Measurements from ENCODE around the gene CDHR3. TPM values are rescaled to one million over a fixed set of nuclear protein-coding genes. Genes with fewer than 3 reads are reported as not detected.
"Not testable (repeated sequence)": the region's sequence is repeated elsewhere in the genome, so short reads cannot be mapped to it uniquely, and the experiment has no call there.

CDHR3 gene
- total RNA-seq, 2 experiments from 2014 or later, result 2.7 to 3.7 TPM

DNA sequence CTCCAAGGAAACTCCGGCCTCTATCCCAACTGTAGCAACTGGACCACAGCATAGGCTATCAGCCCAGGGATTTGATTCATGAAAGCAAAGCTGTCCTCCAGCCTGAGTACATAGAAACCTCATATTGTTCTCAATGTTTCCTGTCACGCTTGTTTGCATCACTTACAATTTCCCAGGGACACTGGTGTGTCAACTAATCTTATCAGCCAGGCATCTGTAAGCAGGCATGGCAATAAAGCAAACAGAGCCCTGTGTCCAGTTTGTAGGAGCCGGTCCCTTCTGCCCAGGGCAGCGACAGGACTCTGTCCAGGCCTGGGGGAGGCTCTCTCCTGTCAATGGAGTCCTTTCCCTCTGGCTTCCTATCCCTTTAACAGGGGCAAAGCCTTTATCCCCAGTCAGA is 23.0 kb upstream of the CDHR3 start:
- no peaks in the 10 kb centered on the region for H3K27me3 Mint-ChIP-seq
- peaks cover 2% of the 10 kb centered on the region for H3K9me3 Mint-ChIP-seq
- no peak for DNase-seq
- H3K4me1 Mint-ChIP-seq, result no peaks in the 10 kb centered on the region
- H3K36me3 Mint-ChIP-seq (ENCODE audit: low read depth), result no peaks in the 10 kb centered on the region
- H3K27ac Mint-ChIP-seq, result no peak overlapping the region
- POLR2A ChIA-PET, result no interaction called here
- CTCF ChIA-PET, result no interaction called here
- H3K4me3 Mint-ChIP-seq, result no peak overlapping the region

DNA sequence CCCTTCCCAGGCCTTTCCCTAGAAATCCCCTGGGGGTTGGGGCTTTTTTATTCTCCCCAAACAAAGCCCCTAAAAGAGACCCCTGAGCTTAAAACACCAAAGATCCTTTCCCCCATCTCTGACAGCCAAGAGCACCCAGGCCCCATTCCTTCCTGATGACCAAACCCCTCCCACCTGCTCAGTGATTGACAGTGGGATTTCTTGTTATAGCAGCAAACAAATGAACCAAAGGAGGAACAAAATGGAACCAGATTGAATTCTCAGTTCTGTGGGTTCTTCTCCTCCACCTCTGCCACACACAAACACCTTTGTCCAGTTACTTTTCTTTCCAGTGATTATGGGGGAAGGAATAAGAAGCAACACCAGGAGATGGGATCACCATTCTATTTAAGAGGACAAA is 21.5 kb upstream of the CDHR3 start:
- ChIA-PET POLR2A (no interaction called here), CTCF (no interaction called here)
- DNase-seq, result no peak
- Mint-ChIP-seq H3K36me3 (ENCODE audit: low read depth) (no peaks in the 10 kb centered on the region), H3K9me3 (peaks cover 2% of the 10 kb centered on the region), H3K4me1 (no peaks in the 10 kb centered on the region), H3K27ac (no peak overlapping the region), H3K4me3 (no peak overlapping the region), H3K27me3 (no peaks in the 10 kb centered on the region)

DNA sequence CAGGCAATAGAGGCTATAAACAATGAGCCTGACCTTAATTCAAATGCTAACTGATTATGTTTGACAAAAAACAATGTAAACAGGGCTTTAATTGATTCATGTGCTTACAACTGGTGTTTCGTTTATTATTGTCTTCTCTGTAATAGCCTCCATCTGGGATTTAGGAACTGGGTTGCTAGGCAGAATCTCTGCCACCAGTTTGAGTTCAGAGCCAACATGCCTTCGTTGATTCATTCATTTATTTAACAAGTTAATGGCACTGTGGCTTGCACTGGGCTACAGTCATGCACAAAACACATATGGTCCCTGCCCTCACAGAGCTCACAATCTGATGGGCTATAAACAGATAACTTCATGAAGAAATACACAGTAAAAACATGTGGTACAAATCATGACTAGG is 19.6 kb upstream of the CDHR3 start:
- CTCF ChIA-PET, result no interaction called here
- Mint-ChIP-seq H3K9me3 (peaks cover 2% of the 10 kb centered on the region), H3K4me1 (no peaks in the 10 kb centered on the region), H3K36me3 (ENCODE audit: low read depth) (no peaks in the 10 kb centered on the region), H3K27me3 (no peaks in the 10 kb centered on the region), H3K27ac (no peak overlapping the region), H3K4me3 (no peak overlapping the region)
- POLR2A ChIA-PET, result no interaction called here
- no peak for DNase-seq

DNA sequence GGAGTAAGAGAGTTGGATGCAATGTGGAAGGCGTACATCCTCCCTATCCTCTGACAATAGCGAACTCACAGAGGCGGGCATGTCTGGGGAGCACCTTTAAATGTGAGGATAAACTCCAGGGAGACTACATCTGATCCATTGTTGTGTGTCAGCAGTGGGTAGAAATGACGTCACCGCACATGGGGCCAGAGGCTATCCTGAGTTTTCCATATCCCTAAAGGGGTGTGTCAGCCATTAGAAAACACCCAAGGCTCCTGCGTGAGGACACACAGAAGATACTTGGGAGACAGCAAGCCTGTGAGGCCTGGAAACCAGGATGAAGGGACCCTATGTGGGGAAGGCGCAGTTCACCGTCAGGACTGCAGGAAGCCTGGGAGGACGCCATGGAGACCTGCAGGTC is 17.2 kb upstream of the CDHR3 start:
- Mint-ChIP-seq H3K4me1 (no peaks in the 10 kb centered on the region), H3K27ac (no peak overlapping the region), H3K27me3 (peaks cover 1% of the 10 kb centered on the region), H3K36me3 (ENCODE audit: low read depth) (no peaks in the 10 kb centered on the region), H3K9me3 (peaks cover 2% of the 10 kb centered on the region), H3K4me3 (no peak overlapping the region)
- ChIA-PET POLR2A (no interaction called here), CTCF (no interaction called here)
- DNase-seq, result no peak

DNA sequence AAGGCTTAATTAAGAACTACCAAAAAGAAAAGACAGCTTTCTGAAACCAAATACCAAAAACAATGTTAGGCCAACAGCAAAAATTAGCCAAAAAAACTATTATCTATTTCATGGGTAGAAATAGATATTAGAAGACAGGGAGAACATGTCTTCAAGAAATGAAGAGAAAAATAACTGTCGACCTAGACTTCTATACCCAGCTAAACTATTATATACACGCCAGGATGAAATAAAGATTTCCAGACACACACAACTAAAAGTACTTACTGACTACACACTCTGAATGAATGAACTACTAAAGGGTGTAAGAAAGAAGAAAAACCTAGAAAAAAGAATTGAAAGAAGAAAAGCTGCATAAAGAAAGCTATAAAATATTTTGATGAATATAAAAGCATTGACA is 11.5 kb upstream of the CDHR3 start:
- H3K27me3 Mint-ChIP-seq, result peaks cover 4% of the 10 kb centered on the region
- POLR2A ChIA-PET, result no interaction called here
- H3K9me3 Mint-ChIP-seq, result peaks cover 23% of the 10 kb centered on the region
- CTCF ChIA-PET, result interaction anchor here (0.8 kb wide), 1 partner anchor 23 kb away, joined by 3 read pairs; no protein-coding TSS in a partner anchor
- no peak for DNase-seq
- no peak overlapping the region for H3K27ac Mint-ChIP-seq
- H3K4me3 Mint-ChIP-seq, result no peak overlapping the region
- peaks cover 6% of the 10 kb centered on the region for H3K36me3 Mint-ChIP-seq (ENCODE audit: low read depth)
- H3K4me1 Mint-ChIP-seq, result no peaks in the 10 kb centered on the region

DNA sequence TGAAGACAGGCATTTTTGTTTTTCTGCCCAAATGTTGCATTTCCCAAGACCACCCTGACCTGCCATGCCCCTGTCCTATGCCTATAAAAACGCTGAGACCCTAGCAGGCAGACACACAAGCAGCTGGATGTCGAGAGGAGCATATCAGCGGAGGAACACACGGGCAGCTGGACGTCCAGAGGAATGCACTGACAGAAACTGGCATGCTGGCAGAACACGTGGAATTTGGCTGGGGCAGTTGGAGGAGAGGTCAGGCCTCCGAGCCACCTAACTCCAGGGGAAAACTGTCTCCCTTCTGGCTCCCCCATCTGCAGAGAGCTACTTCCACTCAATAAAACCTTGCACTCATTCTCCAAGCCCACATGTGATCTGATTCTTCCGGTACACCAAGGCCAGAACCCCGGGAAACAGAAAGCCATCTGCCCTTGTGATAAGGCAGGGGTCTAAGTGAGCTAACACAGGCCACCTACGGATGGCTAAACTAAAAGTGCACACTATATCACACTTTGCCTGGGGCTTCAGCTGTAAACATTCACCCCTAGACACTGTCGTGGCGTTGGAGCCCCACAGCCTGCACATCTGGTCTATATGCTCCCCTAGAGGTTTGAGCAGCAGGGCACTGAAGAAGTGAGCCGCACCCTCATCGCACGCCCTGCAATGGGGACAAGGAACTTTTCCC is 10.0 kb upstream of the CDHR3 start:
- Mint-ChIP-seq H3K4me1 (no peaks in the 10 kb centered on the region), H3K27ac (no peak overlapping the region), H3K4me3 (no peak overlapping the region), H3K27me3 (peaks cover 4% of the 10 kb centered on the region), H3K9me3 (peaks cover 23% of the 10 kb centered on the region), H3K36me3 (ENCODE audit: low read depth) (peaks cover 6% of the 10 kb centered on the region)
- CTCF ChIA-PET, result no interaction called here
- POLR2A ChIA-PET, result no interaction called here
- no peak for DNase-seq

DNA sequence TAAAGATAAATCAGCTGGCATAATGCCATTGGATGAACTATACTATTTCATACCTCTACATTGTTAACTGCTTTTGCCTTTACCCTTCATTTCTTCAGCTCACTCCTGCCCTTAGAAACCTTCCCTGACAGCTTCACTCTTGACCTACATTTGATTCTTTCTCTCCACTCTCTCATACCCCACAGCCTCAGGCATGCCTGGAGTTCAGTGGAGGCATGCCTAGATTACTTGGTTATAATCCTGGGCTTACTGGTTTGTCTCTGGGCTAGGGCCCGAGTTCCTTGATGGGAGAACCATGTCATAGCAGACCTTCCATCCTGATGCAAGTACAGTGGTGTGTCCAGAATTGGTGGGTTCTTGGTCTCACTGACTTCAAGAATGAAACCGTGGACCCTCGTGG is 8.4 kb upstream of the CDHR3 start:
- Mint-ChIP-seq H3K4me3 (no peak overlapping the region), H3K9me3 (peaks cover 23% of the 10 kb centered on the region), H3K4me1 (no peaks in the 10 kb centered on the region), H3K27me3 (peaks cover 3% of the 10 kb centered on the region), H3K36me3 (ENCODE audit: low read depth) (peaks cover 6% of the 10 kb centered on the region), H3K27ac (no peak overlapping the region)
- CTCF ChIA-PET, result no interaction called here
- DNase-seq, result no peak
- POLR2A ChIA-PET, result no interaction called here

DNA sequence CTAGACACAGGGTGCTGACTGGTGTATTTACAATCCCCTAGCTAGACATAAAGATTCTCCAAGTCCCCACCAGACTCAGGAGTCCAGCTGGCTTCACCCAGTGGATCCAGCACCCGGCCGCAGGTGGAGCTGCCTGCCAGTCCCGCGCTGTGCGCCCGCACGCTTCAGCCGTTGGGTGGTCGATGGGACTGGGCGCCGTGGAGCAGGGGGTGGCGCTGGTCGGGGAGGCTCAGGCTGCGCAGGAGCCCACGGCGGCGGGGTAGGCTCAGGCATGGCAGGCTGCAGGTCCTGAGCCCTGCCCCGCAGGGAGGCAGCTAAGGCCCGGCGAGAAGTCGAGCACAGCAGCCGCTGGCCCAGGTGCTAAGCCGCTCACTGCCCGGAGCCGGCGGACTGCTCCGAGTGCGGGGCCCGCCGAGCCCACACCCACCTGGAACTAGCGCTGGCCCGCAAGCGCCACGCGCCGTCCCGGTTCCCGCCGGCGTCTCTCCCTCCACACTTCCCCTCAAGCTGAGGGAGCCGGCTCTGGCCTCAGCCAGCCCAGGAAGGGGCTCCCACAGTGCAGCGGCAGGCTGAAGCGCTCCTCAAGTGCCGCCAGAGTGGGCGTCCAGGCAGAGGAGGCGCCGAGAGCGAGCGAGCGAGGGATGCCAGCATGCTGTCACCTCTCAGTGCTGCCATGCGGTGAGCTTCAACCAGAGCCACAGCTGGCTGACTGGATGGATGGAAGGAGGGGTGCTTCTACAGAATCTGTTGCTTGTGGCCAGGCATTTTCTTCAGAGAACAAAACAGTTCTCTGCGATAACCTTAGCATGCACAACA is 7.2 kb upstream of the CDHR3 start:
- DNase-seq; CTCF ChIA-PET; H3K27me3 Mint-ChIP-seq; H3K36me3 Mint-ChIP-seq (ENCODE audit: low read depth); H3K4me1 Mint-ChIP-seq; POLR2A ChIA-PET; H3K27ac Mint-ChIP-seq; H3K4me3 Mint-ChIP-seq: not testable (repeated sequence)
- H3K9me3 Mint-ChIP-seq, result peaks cover 23% of the 10 kb centered on the region

DNA sequence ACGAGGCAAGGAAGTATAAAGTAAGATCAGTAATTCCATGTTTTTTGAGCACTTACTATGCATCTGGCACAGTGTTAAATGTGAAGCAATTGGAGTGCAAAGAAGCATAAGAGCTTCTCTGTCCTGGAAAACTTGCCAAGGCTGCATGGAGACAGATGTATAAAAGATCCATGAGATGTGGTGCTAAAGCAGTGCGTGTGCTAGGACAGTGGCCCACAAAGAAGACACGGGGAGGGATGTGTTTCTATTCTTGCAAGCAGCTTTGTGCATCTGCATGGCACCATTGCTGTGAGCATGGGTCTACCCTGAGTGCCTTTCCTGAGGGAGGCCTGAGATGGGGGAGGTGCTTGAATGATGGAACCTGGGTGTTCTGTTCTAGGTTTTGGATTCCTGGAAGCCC is 5.1 kb upstream of the CDHR3 start:
- Mint-ChIP-seq H3K36me3 (ENCODE audit: low read depth) (no peaks in the 10 kb centered on the region), H3K4me3 (no peak overlapping the region), H3K27ac (no peak overlapping the region), H3K9me3 (peaks cover 9% of the 10 kb centered on the region), H3K27me3 (peaks cover 3% of the 10 kb centered on the region), H3K4me1 (no peaks in the 10 kb centered on the region)
- DNase-seq, result no peak
- ChIA-PET CTCF (no interaction called here), POLR2A (no interaction called here)

DNA sequence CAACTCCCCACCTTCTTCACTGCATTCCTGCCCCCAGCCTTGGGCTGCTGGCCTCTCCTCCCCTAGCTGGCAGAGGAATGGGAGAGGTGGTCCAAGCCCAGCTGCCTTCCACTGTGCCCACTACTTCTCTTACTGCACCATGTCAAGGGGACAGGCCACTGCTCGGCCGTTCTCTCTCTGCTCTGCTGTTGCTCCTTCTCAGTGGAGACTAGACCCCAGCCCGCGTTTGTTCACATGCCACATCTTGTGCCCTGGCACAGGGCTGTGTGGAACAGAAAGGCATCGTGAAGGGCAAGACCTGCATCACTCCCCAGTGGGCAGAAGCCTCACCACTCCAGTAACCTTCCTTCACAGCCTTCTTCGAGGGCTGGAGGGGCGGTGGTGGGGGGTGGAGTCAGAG is 711 bp upstream of the CDHR3 start:
- Mint-ChIP-seq H3K9me3 (no peaks in the 10 kb centered on the region), H3K27ac (no peak overlapping the region), H3K4me3 (no peak overlapping the region), H3K4me1 (no peaks in the 10 kb centered on the region), H3K36me3 (ENCODE audit: low read depth) (no peaks in the 10 kb centered on the region), H3K27me3 (no peaks in the 10 kb centered on the region)
- CTCF ChIA-PET, result no interaction called here
- POLR2A ChIA-PET, result no interaction called here
- no peak for DNase-seq

DNA sequence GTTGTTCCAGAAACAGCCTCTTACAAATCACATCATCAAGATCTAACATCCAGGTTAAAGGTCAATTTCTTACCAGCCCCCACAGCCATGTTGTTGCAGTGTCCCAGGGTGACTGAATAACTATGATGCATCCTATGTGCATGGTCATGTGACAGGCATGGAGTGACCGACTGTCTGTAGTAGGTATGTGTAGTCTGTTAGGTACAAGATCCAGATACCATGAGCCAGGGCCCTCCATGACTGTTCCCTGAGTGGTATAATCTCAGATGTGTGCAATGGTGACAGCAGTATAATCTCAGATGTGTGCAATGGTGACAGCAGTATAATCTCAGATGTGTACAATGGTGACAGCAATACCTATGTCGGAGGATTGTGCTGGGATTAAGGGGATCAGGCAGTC is 8.8 kb downstream of the CDHR3 start:
- H3K9me3 Mint-ChIP-seq, result no peaks in the 10 kb centered on the region

DNA sequence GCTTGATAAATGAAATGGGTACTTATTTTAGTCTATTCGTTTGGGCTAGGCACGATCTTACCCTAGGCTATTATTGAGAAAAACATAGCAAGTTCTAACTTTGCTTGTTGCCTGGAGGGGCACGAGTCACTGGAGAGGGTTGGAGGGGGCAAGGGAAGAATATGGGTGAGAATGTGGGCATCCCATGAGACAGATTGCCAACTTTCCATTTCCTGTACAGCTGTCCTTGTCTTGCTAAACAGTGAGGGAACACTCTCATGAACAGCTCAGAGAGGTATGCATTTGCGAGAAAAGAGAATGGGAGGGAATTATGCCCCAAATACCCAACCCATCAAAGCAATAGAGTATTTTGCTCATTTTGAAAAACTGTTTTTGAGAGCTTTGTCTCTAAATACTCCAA is 9.2 kb downstream of the CDHR3 start:
- H3K36me3 Mint-ChIP-seq (ENCODE audit: low read depth), result no peaks in the 10 kb centered on the region
- no peaks in the 10 kb centered on the region for H3K4me1 Mint-ChIP-seq
- ChIA-PET POLR2A (no interaction called here), CTCF (interaction anchor here (0.6 kb wide), 1 partner anchor 218 kb away, joined by 4 read pairs; no protein-coding TSS in a partner anchor)
- no peak for DNase-seq
- H3K27ac Mint-ChIP-seq, result no peak overlapping the region
- peaks cover 6% of the 10 kb centered on the region for H3K27me3 Mint-ChIP-seq
- H3K9me3 Mint-ChIP-seq, result no peaks in the 10 kb centered on the region
- no peak overlapping the region for H3K4me3 Mint-ChIP-seq

More for the DNA sequence above, 8.8 kb downstream of the CDHR3 start:
- Mint-ChIP-seq H3K36me3 (ENCODE audit: low read depth) (no peaks in the 10 kb centered on the region), H3K4me1 (no peaks in the 10 kb centered on the region), H3K4me3 (no peak overlapping the region), H3K27me3 (peaks cover 6% of the 10 kb centered on the region), H3K27ac (no peak overlapping the region)
- ChIA-PET POLR2A (no interaction called here), CTCF (no interaction called here)
- DNase-seq, result no peak

DNA sequence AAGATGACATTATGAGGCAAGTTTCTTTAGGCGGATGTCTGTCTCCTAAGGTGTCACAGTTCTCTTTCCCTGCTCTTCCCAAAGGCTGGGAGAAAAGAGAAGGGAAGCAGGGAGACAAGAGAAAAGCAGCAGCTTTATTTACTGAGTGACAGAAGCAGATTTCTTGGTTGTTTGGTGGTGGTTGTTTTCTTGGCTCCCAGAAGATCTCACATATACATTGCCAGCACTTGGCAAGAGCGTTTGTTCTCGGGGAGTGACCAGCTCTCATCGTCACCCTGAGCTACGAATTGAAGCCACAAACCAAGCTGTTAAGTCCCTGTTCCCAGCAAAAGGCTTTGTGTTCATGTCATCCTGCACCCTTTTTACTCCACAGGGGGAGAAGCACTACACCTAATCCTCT is 11.4 kb downstream of the CDHR3 start:
- CTCF ChIA-PET, result interaction anchor here (1.3 kb wide), 1 partner anchor 23 kb away, joined by 3 read pairs; no protein-coding TSS in a partner anchor
- Mint-ChIP-seq H3K27ac (no peak overlapping the region), H3K4me1 (no peaks in the 10 kb centered on the region), H3K36me3 (ENCODE audit: low read depth) (no peaks in the 10 kb centered on the region), H3K9me3 (no peaks in the 10 kb centered on the region), H3K27me3 (peaks cover 8% of the 10 kb centered on the region), H3K4me3 (no peak overlapping the region)
- no peak for DNase-seq
- POLR2A ChIA-PET, result no interaction called here

All from activated CD4-positive, alpha-beta T cell treated with anti-CD3 and anti-CD28 coated beads, Interleukin-2, amount 10 ng/mL, durations not matched to agents 7 days and 5 days (primary cell).